HTERT RPE-1 (cell line): ENCODE results near the gene ANKS1B.
"Not testable (repeated sequence)": the region's sequence is repeated elsewhere in the genome, so short reads cannot be mapped to it uniquely, and the experiment has no call there.

ENCODE experiments used
- in situ Hi-C: fragments of 300-500 bp; cut with MboI; formaldehyde crosslinking; loops from 4 replicates; pipeline ENCODE4 v1.14.3; 2020; ENCODE audit warnings: low sequenced_read_pairs

The ANKS1B gene

DNA sequence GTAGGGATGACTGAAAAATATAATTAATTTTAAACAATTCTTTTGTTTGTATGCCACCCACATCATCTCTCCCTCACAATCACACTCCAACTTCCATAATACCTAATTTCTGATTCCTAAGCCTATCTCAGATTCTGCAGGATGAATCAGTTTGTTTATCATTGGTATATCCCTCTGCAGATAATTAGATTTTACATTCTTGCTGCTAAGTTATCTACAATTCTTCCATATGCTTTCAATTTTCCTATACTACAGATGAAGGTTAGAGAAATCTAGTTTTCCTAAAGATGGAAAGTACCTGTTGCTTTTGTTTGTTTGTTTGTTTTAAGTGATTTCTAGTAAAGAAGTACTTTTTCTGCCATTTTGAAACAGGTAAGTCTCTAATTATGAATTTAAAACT lies 105.3 kb downstream of the ANKS1B start:
- in situ Hi-C loops: no loop called here

DNA sequence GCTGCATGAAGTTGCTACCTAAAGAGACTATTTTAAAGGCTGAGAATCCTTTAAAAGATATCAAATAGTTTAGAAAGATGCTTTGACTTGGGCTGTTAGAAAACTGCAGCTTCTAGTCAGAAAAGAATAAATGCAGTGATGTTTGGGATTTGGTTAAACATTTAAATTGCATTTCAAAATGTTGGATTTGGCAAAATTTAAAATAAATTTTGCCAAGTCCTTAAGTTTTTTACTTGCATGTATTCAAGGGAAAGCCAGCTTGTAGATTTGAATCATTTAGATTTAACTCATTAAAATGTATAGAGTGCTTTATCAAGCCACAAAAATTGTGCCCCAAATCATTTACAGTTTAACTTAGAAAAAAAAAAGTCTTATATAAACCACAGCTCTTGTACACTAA lies 109.7 kb downstream of the ANKS1B start:
- in situ Hi-C loops: no loop called here

DNA sequence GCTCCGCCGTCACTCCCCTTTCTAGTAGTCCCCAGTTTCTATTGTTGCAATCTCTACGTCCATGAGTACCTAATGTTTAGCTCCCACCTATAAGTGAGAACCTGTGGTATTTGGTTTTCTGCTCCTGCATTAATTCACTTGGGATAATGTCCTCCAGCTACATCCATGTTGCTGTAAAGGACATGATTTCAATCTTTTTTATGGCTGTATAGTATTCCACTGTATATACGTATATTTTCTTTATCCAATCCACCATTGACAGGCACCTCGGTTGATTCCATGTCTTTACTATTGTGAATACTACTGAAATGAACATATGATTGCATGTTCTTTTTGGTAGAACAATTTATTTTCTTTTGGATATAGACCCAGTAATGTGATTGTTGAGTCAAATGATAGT lies 114.7 kb downstream of the ANKS1B start:
- in situ Hi-C loops: no loop called here

DNA sequence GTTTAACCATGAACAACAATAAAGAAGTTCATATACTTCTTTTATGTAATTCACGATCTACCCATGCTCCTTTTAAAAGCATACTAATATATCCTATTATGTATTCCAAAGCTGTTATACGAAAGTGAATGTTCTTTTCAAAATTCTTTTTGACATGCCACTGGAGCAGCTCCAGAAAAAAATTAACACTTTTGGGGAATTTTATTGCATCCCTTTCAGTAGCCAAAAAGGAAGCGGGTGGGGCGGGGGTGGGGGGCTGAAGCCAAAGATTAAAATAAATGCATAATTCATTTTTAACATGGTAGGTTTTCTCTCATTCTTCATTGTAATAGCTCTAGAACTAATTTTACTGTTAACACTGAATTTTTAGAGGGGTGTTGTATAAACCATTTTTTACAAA lies 123.0 kb downstream of the ANKS1B start:
- in situ Hi-C loops: no loop called here

DNA sequence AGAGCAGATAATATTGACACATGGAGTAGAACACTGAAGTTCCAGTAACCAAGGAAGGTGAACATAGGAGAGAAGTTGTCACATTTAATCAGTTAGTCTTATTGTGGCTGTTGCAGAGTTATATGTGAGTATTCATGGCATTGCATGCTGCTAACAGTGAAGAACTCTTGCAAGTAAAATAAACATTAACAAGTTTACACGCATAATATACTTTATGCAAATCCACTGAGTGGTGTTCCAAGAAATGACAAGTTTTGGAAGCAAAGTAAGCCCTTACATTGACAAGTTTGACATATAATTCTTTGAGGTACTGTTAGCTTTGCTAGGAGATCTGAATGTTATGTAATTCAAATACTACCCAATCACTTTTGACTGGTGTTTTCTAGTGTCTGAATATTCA lies 125.6 kb downstream of the ANKS1B start:
- in situ Hi-C loops: no loop called here

DNA sequence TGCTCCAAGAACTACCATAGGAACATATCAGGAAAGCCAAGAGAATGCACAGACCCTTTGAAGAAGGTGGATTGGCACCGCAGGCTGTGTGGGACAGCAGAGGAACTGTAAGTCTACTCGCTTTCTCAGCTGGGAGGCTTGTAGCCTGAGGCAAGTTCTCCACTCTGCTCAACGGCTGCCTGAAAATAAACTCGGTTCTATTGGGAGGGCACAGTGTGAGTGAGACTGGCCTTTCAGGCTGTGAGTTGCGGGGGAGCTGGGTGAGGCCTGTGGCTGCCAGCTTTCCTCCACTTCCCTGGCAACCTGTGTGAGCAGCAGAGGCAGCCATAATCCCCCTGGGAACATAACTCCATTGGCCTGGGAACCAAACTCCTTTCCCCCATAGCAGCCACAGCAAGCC lies 132.1 kb downstream of the ANKS1B start:
- in situ Hi-C loops: no loop called here

DNA sequence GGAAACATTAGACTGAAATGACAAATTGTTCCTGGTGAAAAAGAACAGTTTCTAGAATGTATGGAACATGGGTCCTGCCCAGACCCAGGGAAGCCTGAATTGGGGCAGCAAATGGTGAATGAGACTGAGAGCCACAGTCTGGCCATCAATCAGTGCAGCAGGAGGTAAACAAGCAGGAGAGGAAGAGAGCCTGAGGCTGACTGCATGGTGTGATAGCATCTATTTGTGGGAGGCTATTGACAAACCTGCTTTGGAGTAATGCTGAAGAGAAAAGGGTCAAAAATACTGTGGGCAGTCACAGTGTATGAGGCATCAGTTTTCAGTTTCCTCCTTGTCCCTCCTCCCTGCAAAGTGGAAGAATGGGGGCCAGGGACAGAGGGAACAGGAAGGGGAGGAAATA lies 136.8 kb downstream of the ANKS1B start:
- in situ Hi-C loops: no loop called here

DNA sequence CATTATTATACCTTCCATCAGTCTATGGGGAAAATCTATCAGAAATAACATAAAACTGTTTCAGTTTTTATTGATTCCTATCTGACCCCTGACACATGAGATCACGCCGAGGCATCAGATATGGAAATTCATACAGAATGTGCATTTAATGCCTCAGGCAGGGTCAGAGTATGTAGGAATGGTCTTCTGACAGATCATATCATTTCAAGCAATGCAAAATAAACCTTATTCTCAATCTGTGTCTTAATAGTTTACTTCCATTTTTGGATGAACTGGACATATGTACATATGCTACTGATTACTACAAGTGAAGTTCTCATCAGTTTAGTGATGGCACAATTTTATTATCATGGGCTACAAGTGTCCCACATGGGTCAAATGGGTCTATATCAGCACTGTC lies 150.0 kb downstream of the ANKS1B start:
- in situ Hi-C loops: no loop called here

DNA sequence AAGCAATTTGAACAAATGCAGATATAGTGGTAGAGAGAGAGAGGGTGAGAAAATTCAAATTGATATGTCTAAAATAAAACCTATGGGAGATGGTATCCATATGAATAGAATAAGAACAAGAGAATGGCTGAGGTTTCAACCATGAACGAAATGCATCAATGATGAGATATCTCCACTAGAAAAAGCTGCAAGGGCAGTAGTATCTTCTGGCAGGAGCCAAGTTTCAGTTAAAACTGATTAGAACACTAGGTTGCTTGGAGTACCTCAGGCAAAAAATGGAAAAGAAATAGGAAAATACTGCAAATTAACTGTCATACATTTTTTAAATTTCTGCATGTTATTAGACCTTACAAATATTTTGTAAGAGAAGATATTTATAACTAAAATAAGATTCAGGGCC lies 151.3 kb downstream of the ANKS1B start:
- in situ Hi-C loops: no loop called here

DNA sequence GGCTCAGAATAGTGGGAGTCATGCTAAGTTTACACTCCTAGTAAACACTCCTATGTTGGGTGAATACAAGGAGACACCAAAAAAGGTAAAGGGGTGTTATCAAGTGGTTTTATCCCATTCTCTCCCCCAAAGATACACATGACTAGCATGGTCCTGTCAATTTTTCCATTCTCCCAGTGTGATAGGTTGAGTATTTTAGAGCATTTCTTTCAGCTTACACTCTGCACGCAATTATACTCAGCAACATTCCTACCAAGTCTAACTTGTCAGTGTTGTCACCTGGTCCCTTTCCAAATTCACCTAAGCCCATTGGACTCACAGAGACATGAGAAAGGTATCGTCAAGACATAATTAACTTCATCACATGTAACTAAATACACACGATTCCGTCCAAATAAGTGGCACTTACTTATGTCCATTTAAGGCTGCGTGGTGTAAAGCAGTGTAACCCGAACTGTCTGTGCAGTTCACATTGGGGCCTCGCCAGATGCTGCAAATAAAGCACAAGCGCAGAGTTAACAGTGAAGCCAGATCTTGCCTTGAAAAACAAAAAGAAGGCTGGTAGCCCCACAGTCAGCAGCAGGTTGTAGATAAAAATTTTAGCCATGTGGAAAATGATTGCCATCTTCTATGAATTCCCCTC lies 159.7 kb downstream of the ANKS1B start:
- in situ Hi-C loops: no loop called here

DNA sequence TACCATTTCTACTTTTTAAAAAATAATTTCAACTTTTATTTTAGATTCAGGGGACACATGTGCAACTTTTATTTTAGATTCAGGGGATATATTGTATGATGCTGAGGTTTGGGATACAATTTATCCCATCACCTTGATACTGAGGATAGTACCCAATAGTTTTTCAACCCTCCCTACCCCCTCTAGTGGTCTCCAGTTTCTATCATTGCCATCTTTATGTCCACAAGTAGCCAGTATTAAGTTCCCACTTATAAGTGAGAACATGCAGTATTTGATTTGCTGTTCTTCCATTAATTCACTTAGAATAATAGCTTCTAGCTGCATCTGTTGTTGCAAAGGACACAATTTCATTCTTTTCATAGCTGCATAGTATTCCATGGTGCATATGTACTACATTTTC lies 162.5 kb downstream of the ANKS1B start:
- in situ Hi-C loops: no loop called here

DNA sequence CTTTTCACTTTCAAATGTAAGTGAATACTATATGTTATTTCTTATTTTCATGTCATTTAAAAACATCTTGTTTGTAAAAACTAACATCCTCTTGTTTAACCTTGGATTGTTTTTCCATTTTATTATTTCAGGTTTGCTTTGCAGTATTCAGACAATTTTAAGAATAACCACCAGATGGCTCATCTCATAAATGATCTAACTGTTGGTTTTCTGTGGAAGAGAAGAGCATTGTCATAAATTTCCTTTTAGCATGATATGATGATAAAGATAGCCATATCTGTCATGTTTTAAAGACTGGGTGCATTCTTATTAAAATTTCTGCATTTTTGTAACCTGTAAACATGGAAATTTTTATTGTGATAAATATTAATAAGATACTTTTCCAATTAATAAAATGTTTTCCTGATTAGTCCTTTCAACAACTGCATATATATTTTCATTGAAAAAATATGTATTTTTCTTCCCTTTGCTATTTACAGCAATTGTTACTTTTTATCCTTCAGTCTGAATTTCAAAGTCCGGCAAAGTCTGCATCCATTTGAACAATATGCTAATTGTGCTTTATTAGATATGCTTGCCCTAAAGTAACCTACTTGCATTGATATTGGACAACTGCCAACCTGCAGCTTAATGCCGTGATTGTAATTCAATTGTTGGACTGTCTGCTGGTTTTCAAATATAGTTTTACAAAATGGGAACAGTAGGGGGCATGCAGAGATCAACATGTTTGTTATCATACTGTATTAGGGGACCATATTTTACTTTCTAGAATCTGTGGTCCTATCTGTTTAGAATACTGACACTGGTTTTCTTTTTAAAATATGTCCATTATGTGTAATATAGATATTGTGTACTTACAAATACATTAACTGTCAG lies 173.8 kb downstream of the ANKS1B start:
- in situ Hi-C loops: no loop called here

DNA sequence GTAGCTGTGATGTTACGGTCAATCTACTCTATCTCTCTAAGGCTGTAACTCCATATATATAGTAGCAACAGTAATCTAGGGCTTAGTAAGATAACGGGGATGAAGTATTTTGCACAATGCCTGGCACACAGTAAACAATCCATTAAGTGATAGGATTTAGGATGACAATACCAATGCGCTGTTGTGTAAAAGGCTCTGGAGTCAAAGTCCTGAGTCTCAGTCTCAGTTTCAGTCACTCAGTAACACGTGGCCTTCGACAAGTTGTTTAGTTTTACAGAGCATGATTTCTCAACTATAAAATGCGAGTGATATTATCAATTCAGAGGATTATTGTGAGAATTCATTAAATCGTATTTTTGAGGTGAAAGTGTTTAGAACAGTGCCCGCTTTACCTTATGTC lies 174.8 kb downstream of the ANKS1B start:
- in situ Hi-C loops: no loop called here

DNA sequence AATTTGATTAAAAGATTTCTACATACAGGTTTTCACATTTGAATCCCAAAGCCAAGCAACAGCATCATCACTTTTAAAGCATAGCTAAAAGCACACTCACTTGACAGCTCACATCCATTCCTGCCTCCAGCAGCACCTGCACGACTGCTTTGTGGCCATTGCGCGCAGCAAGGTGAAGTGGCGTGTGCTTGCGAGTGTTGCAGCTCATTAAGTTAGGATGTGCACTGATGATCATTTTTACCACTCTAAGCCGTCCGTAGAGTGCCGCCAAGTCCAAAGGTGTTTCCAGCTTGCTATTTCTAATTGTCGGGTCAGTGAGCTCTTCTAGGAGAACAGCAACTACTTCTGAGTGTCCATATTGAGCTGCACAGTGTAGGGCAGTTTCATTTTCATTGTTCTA lies 178.4 kb downstream of the ANKS1B start:
- in situ Hi-C loops: no loop called here

DNA sequence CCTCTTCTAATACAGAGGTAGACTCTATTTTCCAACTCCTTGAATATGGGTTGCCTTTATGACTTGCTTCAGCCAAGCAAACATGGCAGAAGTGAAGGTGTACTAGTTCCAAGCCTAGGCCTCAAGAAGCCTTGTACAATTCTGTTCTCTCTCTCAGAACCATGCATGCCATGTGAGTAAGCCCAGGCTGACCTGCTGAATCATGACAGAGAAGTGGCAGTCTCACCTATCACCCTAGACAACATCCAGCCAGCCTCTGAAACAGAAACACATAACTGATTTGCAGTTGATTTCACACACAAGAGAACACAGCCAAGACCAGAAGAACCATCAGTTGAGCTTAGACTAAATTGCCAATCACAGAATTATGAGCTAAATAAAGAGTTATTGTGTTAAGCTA lies 180.0 kb downstream of the ANKS1B start:
- in situ Hi-C loops: no loop called here

DNA sequence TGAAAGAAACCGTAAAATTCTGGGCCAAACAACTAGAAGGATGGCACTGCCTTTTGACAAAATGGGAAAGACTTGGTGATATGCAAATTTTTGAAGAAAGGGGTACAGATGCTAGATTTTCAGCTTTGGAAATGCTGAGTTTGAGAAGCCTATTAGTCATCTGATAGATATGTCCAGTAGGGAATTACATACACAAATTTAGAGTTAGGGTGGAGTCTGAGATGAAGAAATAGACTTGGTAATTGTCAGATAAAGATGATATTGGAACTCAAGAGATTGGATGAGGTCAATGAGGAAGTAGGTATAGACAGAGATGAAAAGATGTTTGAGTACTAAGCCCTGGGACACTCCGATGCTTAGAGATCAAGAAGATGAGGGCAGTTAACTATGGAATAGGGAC lies 184.1 kb downstream of the ANKS1B start:
- in situ Hi-C loops: no loop called here

DNA sequence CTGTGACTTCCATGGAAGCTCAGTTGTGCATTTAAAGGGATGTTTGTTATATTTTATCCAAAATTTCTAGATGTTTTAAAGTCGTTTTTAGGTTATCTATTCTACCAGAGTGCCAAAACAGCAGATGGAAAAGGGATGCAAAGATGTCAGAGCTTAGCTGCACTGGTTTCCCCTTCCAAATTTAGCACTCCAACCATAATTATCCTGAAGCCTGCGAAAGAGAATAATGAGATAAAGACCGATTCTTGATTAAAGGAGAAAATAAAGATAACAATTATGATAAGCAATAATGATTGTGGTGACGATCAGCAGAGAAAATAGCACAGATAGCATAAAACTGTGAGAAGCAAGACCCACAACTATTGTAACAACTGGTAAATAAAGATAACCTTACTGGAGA lies 186.8 kb downstream of the ANKS1B start:
- in situ Hi-C loops: not testable (repeated sequence)

DNA sequence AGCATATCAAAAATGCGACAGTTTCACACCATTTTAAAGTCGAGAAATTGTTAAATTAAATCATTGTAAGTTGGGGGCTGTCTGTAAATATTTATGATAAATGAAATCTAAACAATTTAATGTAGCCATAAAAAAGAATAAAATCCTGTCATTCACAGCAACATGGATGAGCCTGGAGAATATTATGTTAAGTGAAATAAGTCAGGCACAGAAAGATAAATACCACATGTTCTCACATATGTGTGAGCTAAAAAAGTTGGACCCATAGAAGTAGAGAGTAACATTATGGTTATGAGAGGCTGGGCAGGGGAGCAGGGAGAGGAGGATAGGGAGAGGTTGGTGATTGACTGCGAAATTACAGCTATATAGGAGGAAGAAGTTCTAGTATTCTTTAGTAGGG lies 201.3 kb downstream of the ANKS1B start:
- in situ Hi-C loops: no loop called here

DNA sequence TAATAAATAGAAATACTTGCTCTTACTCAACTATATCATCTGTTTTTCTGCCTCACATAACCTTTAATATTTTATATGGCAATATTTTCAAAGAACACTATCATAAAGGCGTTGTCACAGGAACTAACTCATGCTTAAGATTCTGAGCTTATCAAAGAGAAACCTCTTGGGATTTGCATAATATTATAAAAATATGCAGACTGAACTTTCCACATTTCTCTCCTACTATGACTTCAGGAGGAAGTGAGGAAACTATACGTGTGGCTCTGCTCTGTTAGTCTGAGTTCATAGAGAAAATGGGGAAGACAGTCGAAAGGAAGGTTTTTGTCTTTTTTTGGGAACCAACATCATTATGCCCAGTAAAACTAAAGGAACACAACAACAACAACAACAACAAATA lies 212.5 kb downstream of the ANKS1B start:
- in situ Hi-C loops: no loop called here

DNA sequence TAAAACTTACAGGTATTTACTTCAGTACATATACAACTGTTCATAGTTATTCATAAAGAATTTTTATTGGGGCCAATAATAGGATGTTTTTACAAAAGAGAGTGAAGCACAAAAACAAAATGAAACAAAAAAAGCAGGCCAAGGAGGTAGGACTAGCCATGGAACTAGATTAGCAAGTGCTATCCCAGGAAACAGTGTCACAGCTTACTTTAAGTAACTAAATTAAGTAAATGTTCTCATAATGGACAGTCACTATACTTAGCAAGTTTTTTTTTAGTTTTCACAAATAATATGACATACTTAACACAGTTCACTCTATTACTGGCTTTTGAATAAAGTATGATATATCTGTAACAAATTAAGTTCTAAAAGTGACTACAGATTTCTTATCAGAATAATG lies 213.1 kb downstream of the ANKS1B start:
- in situ Hi-C loops: no loop called here

DNA sequence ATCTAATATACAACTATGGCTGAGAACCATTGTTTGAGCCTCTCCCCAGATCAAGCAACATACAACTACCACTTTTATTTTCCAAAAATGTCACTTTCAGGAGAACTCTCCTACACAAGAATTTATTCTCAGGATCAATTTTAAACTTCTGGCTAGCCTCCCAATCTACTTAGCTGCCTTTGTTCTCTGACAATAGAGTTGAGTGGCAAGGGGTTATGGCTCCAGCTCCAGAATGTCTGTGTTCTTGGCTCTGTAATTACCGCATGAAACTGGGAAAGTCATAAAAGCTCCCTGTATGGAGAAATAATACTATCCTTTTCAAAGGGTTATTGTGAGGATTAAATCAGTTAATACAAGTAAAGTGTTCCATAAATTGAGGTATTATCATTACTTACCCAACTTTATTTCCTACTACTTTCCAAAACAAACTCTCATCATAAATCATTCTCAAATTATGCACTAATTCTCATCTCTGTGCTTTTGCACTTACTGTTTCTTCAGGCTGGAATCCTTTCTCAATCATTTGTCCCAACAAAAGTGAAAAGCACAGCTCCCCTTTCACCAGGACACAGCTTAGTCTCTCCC lies 215.2 kb downstream of the ANKS1B start:
- in situ Hi-C loops: no loop called here

DNA sequence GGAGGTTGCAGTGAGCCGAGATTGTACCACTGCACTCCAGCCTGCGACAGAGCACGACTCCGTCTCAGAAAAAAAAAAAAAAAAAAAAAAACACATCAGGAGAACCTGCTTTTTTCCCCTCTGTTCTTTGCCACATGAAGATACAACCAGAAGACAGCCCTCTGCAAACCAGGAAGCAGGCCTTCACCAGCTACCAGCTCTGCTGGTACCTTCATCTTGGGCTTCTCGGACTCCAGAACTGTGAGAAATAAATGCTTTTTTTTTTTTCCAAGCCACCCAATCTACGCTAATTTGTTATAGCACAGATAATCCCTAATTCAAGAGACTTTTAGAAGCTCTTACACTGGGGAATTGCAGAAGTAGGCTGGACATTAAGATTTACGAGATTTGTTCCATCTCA lies 216.0 kb downstream of the ANKS1B start:
- in situ Hi-C loops: no loop called here
